NT2/D1 (cell line): ENCODE data around the gene ZSCAN5B.
"Not testable (repeated sequence)": the region's sequence is repeated elsewhere in the genome, so short reads cannot be mapped to it uniquely, and the experiment has no call there.

Source experiments
- DNase-seq: peaks from one replicate; pipeline ENCODE4 v3.0.0-alpha.2; 2011; ENCODE audit warnings: low read depth, low spot score
- H3K27me3 ChIP-seq: 2 replicates; pipeline ENCODE4 v1.6.0; 2011; ENCODE audit warnings: mild to moderate bottlenecking; ENCODE audit not compliant: insufficient read length, insufficient read depth
- H3K36me3 ChIP-seq: 2 replicates; pipeline ENCODE4 v1.6.1; 2011; ENCODE audit warnings: mild to moderate bottlenecking, low read length, mixed read lengths; ENCODE audit not compliant: insufficient read depth, insufficient read length
- H3K4me1 ChIP-seq: 2 replicates; pipeline ENCODE4 v1.5.1; 2011; ENCODE audit not compliant: insufficient read depth, insufficient read length
- H3K4me3 ChIP-seq: 2 replicates; pipeline ENCODE4 v1.5.1; 2011; ENCODE audit warnings: low read depth; ENCODE audit not compliant: insufficient read length
- H3K9ac ChIP-seq: 2 replicates; pipeline ENCODE4 v1.6.0; 2011; ENCODE audit warnings: low read depth; ENCODE audit not compliant: insufficient read length
- H3K9me3 ChIP-seq: 2 replicates; pipeline ENCODE4 v1.5.1; 2011; ENCODE audit warnings: mild to moderate bottlenecking, low read length; ENCODE audit not compliant: insufficient read depth
- SUZ12 ChIP-seq: IDR thresholded peaks from 2 replicates; pipeline ENCODE4 v1.6.1; 2011; ENCODE audit not compliant: insufficient read length, insufficient read depth; ENCODE audit errors: extremely low read depth
- YY1 ChIP-seq: IDR thresholded peaks from 2 replicates; pipeline ENCODE4 v1.6.1; 2011; ENCODE audit not compliant: insufficient read length, insufficient read depth
- ZNF274 ChIP-seq: IDR thresholded peaks from 2 replicates; pipeline ENCODE4 v1.6.1; 2011; ENCODE audit warnings: mild to moderate bottlenecking, low read depth, low read length

ZSCAN5B gene

GRCh38 chr19:56150358-56150757 is 47.2 kb downstream of the ZSCAN5B start:
- no peak overlapping the region for H3K9ac ChIP-seq
- no peak overlapping the region for H3K4me3 ChIP-seq
- H3K9me3 ChIP-seq: no peaks in the 10 kb centered on the region
- H3K4me1 ChIP-seq: peaks cover 3% of the 10 kb centered on the region
- peaks cover 48% of the 10 kb centered on the region for H3K36me3 ChIP-seq
- no peaks in the 10 kb centered on the region for H3K27me3 ChIP-seq
- no peak for DNase-seq
- TF ChIP-seq ZNF274: no peak
- TF ChIP-seq YY1: no peak
- no peak for TF ChIP-seq SUZ12

GRCh38 chr19:56149656-56150038 is 47.9 kb downstream of the ZSCAN5B start:
- H3K27me3 ChIP-seq: no peaks in the 10 kb centered on the region
- peaks cover 1% of the 10 kb centered on the region for H3K4me1 ChIP-seq
- H3K9me3 ChIP-seq: no peaks in the 10 kb centered on the region
- no peak for DNase-seq
- no peak for TF ChIP-seq ZNF274
- TF ChIP-seq YY1: no peak
- TF ChIP-seq SUZ12: no peak
- peaks cover 44% of the 10 kb centered on the region for H3K36me3 ChIP-seq
- no peak overlapping the region for H3K4me3 ChIP-seq
- H3K9ac ChIP-seq: no peak overlapping the region

- H3K4me1 ChIP-seq, H3K9ac ChIP-seq, H3K27me3 ChIP-seq, DNase-seq, H3K4me3 ChIP-seq, H3K9me3 ChIP-seq: not testable (repeated sequence)
- H3K36me3 ChIP-seq: peaks cover 45% of the 10 kb centered on the region
Observed at GRCh38 chr19:56148955-56149655, 48.5 kb downstream of the ZSCAN5B start.

- H3K9me3 ChIP-seq: no peaks in the 10 kb centered on the region
- no peak overlapping the region for H3K9ac ChIP-seq
- peaks cover 53% of the 10 kb centered on the region for H3K36me3 ChIP-seq
- H3K27me3 ChIP-seq: no peaks in the 10 kb centered on the region
- no peak for TF ChIP-seq SUZ12
- TF ChIP-seq YY1: no peak
- TF ChIP-seq ZNF274: no peak
- H3K4me3 ChIP-seq: no peak overlapping the region
- DNase-seq: no peak
- peaks cover under 1% of the 10 kb centered on the region for H3K4me1 ChIP-seq
Observed at GRCh38 chr19:56148096-56148495, 49.5 kb downstream of the ZSCAN5B start.

- no peaks in the 10 kb centered on the region for H3K9me3 ChIP-seq
- DNase-seq: no peak
- peaks cover 61% of the 10 kb centered on the region for H3K36me3 ChIP-seq
- H3K9ac ChIP-seq: no peak overlapping the region
- H3K27me3 ChIP-seq: no peaks in the 10 kb centered on the region
- TF ChIP-seq ZNF274 (no peak), YY1 (no peak), SUZ12 (no peak)
- peaks cover 6% of the 10 kb centered on the region for H3K4me1 ChIP-seq
- no peak overlapping the region for H3K4me3 ChIP-seq
Observed at GRCh38 chr19:56147307-56147706, 50.3 kb downstream of the ZSCAN5B start.

GRCh38 chr19:56146904-56147303 is 50.7 kb downstream of the ZSCAN5B start:
- Histone ChIP-seq H3K9me3 (no peaks in the 10 kb centered on the region), H3K36me3 (peaks cover 64% of the 10 kb centered on the region), H3K4me1 (peaks cover 8% of the 10 kb centered on the region), H3K4me3 (no peak overlapping the region), H3K9ac (no peak overlapping the region), H3K27me3 (no peaks in the 10 kb centered on the region)
- TF ChIP-seq ZNF274: no peak
- TF ChIP-seq YY1: no peak
- TF ChIP-seq SUZ12: no peak
- DNase-seq: no peak

- no peaks in the 10 kb centered on the region for H3K27me3 ChIP-seq
- no peak overlapping the region for H3K4me3 ChIP-seq
- TF ChIP-seq YY1 (no peak), ZNF274 (no peak), SUZ12 (no peak)
- no peak for DNase-seq
- H3K4me1 ChIP-seq: peaks cover 9% of the 10 kb centered on the region
- H3K36me3 ChIP-seq: peaks cover 64% of the 10 kb centered on the region
- no peak overlapping the region for H3K9ac ChIP-seq
- H3K9me3 ChIP-seq: no peaks in the 10 kb centered on the region
Observed at GRCh38 chr19:56145698-56146097, 51.9 kb downstream of the ZSCAN5B start.

- Histone ChIP-seq H3K4me3 (no peak overlapping the region), H3K9me3 (no peaks in the 10 kb centered on the region), H3K4me1 (peaks cover 9% of the 10 kb centered on the region), H3K9ac (no peak overlapping the region), H3K36me3 (peaks cover 58% of the 10 kb centered on the region), H3K27me3 (no peaks in the 10 kb centered on the region)
- TF ChIP-seq SUZ12 (no peak), ZNF274 (no peak), YY1 (no peak)
- no peak for DNase-seq
Observed at GRCh38 chr19:56144831-56145230, 52.8 kb downstream of the ZSCAN5B start.
